Activated CD4-positive, CD25-positive, alpha-beta regulatory T cell (primary cell): ENCODE data around the gene TAX1BP1.
"Not testable (repeated sequence)": the region's sequence is repeated elsewhere in the genome, so short reads cannot be mapped to it uniquely, and the experiment has no call there.

ENCODE experiments used
- DNase-seq, 4 experiments: peaks; one replicate each; lab custom pipeline; 2025; lab: John Stamatoyannopoulos, UW

The TAX1BP1 gene

GRCh38 chr7:27739301-27739908, 557 bp upstream of the TAX1BP1 start:
- no peak for DNase-seq

GRCh38 chr7:27740449-27741086, 606 bp downstream of the TAX1BP1 start:
- peak; percentile 60 to 71 (median 66) for DNase-seq

GRCh38 chr7:27742091-27742710, 2.2 kb downstream of the TAX1BP1 start:
- DNase-seq: not testable (repeated sequence)

GRCh38 chr7:27745064-27745583, 5.2 kb downstream of the TAX1BP1 start:
- DNase-seq: no peak

GRCh38 chr7:27746486-27746885, 6.5 kb downstream of the TAX1BP1 start:
- no peak for DNase-seq

- no peak for DNase-seq
Measured at GRCh38 chr7:27746978-27747377, 7.0 kb downstream of the TAX1BP1 start.

GRCh38 chr7:27747589-27748368, 7.8 kb downstream of the TAX1BP1 start:
- no peak for DNase-seq

GRCh38 chr7:27750316-27750715, 10.4 kb downstream of the TAX1BP1 start:
- no peak for DNase-seq

GRCh38 chr7:27751888-27752660, 12.1 kb downstream of the TAX1BP1 start:
- no peak for DNase-seq

- no peak for DNase-seq
Measured at GRCh38 chr7:27753863-27754262, 13.9 kb downstream of the TAX1BP1 start.

GRCh38 chr7:27756298-27756697, 16.3 kb downstream of the TAX1BP1 start:
- DNase-seq: no peak

GRCh38 chr7:27759491-27759890, 19.5 kb downstream of the TAX1BP1 start:
- no peak for DNase-seq

- DNase-seq: no peak
Measured at GRCh38 chr7:27762062-27762461, 22.1 kb downstream of the TAX1BP1 start.

- DNase-seq: no peak
Measured at GRCh38 chr7:27763983-27764508, 24.1 kb downstream of the TAX1BP1 start.

GRCh38 chr7:27765841-27766240, 25.9 kb downstream of the TAX1BP1 start:
- no peak for DNase-seq

- DNase-seq: no peak
Measured at GRCh38 chr7:27767374-27767773, 27.4 kb downstream of the TAX1BP1 start.

GRCh38 chr7:27771111-27771510, 31.1 kb downstream of the TAX1BP1 start:
- no peak for DNase-seq

- no peak for DNase-seq
Measured at GRCh38 chr7:27774717-27775328, 34.9 kb downstream of the TAX1BP1 start.

- DNase-seq: no peak
Measured at GRCh38 chr7:27775782-27776181, 35.8 kb downstream of the TAX1BP1 start.

GRCh38 chr7:27777662-27778061, 37.7 kb downstream of the TAX1BP1 start:
- DNase-seq: no peak

- DNase-seq: no peak
Measured at GRCh38 chr7:27779873-27780272, 39.9 kb downstream of the TAX1BP1 start.
